DMS53 treated with DMSO at 0.1 percent for 48 hours (cell line): ENCODE data around the gene MACROD2.

Experiments used
- DNase-seq: peaks from one replicate; lab custom pipeline; 2025; ENCODE audit not compliant: unreplicated experiment; lab: John Stamatoyannopoulos, UW

Gene MACROD2

DNA sequence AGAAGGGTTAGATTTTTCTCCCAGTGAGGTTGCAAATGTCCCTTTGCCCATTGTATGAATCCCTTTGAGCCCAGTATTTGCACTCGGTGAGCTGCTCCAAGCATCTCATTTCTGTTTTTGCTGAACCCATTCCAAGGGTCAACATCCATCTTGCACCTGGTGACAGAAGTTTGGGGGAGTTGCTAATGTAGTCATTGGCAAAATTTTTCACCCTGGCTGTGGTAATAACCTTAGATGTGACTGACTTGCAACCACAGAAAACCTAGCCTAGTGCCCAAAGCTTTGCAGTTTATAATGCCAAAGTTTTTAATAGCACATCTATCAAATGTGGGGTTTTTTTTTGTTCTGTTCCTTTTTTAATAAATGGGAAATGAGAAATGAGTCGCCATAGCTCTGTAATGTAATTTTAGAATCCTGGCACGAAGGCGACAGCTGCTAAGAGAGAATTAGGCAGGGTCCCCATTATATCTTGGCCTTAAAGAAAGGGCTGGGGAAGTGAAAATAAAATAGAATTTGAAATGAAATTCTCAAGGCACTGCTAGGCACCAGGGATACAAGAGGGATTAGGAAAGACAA is 1895.2 kb downstream of the MACROD2 start:
- DNase-seq, result no peak

DNA sequence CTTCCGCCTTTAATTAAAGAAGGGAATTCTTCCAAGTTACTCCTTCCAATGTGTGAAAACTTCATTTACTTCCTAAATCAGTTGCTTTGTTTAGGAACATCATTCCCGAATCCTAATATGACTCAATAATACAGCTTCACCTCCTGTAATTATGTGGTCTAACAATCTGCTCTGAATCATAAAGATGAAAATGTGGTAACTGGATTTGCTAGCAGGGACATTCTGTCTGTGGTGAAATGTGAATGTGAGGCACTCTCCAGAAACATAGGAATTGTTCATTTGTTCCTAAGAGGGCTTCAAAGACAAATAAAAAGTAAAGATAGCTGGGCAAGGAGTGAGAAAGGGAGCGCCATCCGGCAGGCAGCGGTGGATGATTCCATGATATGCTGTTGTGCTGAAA is 1899.8 kb downstream of the MACROD2 start:
- DNase-seq, result no peak

DNA sequence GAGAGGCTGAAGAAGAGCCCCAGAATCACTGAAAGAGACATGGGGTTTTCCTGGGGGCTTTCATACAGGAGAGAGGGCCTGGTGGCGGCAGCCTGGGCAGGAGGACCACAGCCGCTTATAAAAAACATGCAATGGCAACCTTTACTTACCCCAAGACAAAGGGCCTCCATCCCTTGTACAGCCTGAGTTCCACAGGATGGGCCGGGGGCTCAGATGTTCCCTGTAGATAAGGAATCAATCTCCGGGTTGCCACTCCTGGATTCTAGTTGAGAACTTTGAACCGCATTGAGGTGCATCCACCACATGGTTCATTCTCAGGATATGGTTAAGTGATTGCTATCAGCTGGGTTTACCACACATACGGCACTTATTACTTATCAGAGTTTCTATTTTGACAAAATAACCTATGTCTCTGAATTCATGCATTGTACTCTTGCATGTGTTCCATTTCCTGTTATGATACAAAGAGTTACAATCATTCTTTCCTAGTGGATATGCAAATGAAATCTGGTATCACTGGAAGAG is 1900.3 kb downstream of the MACROD2 start:
- DNase-seq, result no peak

DNA sequence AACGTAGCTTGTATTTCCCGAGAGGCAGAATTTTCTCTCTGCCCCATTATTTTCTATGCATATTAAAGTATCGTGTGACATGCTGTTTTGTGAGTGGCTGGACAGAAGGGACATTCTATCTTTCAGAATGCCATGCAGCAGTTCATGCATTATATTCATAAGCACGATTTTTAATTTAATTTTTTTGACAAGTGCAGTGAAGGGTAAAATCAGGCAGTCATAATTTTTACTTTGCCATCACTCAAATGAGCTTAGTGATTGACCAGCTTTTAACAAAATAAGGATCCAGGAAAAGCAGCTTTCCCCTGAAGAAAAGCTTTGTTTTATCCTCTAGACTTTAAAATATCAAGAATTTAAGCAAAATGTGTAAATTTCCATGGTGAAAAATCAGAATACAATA is 1904.7 kb downstream of the MACROD2 start:
- no peak for DNase-seq

DNA sequence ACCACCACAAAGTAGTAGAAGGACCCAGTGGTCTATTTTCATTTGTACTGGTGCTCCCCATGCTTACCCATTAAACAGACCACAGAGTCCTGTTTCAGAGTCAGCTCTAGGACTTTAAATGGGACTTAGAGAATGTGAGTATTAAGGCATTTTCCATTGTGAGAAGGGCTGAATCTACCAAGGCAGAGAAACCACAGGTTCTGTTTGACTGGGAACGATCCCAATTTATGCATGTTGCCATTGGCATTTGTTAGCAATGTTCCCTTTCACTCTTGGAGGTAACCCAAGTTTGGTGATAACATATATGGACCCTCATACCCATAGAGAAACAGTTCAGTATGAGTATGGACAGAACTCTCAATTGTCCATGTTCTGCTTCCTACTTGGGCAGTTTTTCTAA is 1905.1 kb downstream of the MACROD2 start:
- DNase-seq, result no peak

DNA sequence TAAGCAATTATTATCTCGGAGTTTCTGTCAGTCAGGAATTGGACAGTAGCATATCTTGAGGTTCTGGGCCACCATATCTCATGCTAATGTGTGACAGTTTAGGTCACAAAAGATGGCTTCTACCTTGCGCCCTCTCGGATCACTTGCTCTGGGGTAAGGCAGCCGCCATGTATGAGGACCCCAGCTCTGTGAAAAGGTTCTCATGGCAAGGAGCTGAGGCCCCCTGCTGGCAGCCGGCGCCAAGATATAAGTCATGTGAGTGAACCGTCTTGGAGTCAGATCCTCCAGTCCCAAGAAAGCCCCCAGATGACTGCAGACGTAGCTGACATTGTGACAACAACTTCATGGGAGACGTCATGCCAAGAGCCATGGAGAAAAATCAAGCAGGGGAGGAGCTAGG is 1907.2 kb downstream of the MACROD2 start:
- no peak for DNase-seq

DNA sequence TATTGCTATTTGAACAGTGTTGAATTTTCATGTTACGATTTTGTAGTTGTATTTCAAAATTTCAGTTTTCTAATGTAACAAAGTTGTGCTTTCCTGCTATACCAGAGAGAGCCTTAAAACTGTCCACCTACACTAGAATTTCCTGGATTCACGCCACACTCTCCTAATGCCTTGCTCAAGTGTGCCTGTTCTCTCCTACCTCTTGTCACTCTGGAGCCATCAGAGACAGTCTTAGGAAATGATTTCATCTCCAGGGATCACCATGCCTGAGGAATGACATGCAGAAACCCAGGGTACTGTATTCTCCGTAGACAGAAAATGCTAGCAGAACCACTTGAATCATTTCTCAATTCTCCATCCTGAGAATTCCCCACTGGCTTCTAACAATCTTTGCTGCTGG is 1910.3 kb downstream of the MACROD2 start:
- no peak for DNase-seq

DNA sequence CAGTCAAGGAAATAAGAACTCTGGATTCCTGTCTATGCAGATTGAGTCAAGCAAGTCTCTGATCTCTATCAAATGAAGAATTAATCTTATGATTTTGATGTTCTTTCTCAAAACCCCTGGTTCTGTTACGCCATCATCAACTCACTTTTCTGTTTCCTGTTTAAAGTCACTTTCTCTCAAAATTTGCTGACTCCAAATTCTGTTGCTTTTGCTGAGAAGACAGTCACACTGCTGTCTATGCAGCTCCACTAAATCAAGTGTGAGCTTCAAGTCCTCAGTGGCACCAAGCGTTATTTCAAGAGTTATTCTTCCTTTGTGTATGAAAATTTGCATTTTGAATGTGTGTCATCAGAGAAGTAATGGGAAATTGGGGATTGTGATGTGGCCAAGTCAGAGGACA is 1914.7 kb downstream of the MACROD2 start:
- no peak for DNase-seq

DNA sequence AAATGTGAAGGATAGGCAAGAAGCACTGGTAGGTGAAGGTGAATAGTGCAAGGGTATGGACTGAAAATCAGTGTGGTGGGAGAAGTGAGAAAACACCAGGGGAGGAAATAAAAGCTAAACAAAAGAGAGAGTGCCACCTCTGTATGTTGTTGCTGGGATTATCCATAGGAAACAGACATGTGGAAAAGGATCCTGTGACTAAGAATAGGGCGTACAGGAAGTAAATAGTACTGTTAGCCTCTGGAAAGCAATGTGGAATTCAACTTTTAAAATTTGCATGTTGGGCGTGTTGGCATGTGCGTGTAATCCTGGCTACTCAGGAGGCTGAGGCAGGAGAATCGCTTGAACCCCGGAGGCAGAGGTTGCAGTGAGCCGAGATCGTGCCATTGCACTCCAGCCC is 1916.3 kb downstream of the MACROD2 start:
- DNase-seq, result no peak

DNA sequence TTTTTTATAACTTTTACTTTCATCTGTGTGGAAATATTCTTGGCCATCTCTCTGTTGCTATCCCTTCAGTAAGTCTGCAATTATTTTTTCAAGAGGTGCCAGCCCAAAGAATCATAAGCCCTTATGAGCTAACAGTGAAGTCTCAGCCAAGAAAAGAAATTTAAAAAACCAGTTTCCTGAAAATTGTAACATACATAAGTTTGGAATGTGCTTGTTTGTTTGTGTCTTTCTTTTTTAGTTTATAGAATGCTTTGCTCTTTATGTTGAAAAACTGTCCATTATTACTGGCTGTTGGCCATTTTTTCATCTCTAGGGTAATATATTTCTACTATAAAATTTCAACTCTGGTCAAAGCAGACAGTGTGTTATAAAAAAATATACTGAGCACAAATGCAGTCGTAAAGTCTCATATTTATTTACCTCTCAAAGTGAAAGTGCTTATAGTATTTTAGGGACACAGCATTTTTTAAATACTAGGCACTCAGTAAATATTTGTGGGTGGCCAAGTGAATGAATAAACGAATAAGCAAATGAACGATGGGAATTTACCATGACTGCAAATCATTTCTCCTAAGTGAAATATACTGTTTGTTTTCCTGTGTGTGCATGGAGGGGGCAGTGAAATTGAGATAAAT is 1918.2 kb downstream of the MACROD2 start:
- DNase-seq, result no peak

DNA sequence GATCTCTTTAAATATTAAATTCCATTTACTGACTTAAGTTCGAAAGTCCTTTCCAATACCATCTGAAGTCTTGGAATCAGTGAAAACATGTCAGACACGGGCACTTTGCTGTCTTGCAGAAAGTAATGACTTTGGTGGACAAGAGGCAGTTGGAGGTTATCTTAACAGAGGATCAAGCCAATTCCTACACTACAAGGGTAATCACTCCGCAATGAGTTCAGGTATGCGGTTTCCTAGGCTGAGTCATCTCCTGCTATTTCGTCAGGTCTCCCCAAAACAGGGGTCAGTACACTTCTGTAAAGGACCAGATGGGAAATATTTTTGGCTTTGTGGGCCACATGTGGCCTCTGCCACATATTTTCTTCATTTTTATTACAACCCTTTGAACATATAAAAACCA is 1921.3 kb downstream of the MACROD2 start:
- DNase-seq, result no peak

DNA sequence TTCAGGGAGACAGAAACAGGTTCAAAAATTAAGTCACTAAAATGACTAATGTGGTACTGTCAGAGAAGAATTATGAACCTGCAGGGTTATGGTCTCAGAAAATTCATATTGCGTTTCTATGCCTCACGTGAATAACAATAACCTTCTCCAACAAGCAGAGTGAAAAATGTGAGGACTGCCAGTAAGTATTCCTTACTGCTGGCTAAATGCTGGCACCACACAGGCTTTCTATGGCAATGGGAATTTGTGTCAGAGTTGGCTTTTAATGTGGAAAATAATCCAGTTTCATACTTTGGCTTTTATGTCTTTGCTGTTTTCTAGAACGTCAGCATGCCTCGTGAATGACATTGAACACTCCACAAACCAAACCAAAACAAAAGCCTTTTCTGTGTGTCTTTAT is 1922.0 kb downstream of the MACROD2 start:
- no peak for DNase-seq

DNA sequence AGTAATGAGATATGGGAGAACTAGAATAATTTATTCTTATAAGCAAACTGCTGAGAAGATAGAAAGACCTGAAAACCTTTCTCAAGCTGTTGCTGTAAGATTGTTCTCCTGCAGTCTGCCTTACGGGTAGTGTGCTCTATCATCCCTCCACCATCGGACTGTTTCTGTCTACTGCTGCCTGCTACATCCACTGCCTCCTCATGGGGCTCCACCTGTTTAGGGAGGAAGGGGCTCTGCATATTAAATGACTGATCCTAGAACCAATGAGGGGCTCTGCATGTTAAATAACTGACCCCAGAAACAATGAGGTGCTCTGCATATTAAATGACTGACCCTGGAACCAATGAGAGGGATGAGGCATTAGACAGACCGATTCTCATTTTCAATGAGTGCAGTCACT is 1923.3 kb downstream of the MACROD2 start:
- DNase-seq, result no peak

DNA sequence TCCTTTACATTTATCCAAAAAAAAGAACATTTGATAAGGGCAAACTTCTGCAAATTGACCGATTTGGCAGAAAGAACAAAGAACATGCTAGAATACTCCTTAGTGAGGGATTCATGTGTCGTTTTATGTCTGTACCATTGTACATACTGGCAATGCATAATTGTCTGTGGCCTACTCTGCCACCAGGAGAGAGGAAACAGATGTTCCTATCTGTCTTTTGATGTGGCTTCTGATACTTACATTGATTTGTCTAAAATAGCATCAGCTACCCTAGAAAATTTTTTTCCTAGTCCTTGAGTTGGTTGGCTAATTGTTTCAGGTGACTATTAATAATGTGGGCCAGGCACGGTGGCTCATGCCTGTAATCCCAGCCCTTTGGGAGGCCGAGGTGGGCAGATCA is 1923.8 kb downstream of the MACROD2 start:
- no peak for DNase-seq

DNA sequence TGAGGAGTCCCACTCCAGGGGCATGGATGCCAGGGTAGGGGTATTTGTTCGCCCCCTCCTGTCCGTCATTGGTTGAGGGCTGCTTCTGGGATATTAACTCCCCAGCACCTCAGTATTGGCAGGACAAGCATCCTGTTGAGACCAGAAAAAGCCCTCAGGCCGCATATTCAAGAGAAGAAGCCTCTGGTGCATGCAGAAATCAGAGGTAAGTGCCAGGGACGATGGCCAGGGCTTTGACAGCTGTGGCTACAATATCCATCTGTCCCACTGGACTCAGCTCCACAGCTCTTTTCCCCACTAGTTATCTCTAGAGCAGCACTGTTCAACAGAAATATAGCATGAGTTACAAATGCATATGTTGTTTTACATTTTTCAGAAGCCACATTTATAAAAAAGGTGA is 1926.6 kb downstream of the MACROD2 start:
- DNase-seq, result no peak

DNA sequence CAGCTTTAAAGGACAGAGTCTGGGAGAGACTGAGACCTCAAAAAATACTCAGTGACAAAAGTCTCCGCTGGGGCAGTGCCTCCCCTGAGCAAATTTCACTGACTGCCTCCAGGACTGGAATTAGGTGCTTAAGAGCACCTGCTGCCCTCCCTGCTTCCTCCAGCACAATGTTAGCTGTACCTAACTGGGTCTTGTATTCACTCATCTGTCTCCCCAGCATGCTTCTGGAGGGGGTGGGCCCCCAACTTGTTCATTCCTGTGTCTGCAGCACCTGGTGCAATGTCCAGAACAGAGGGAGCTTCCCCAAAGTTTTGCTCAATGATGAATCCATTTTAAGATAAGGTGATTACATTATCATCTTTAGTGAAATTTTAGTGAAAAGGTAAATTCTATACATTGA is 1927.2 kb downstream of the MACROD2 start:
- no peak for DNase-seq

DNA sequence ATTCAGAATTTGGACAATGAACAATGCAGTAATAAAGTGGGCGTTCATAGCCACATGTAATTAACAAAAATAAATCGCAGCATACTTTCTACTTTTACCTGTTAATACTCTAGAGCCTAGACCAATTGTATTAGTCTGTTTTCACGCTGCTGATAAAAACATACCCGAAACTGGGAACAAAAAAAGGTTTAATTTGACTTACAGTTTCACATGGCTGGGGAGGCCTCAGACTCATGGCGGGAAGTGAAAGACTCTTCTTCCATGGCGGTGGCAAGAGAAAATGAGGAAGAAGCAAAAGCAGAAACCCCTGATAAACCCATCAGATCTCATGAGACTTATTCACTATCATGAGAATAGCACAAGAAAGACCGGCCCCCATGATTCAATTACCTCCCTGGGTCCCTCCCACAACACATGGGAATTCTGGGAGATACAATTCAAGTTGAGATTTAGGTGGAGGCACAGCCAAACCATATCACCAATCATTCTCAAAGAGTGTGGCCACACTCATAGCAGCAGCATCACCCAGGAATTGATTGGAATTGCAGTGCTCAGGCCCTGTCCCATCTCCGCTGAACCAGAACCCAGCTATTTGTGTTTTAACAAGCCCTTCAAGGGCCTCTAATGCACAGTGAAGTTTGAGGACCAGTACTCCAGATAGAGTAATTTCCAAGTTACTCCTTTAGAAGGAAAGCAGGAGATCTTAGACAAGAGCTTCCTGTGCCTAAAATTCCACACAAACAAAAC is 1927.9 kb downstream of the MACROD2 start:
- DNase-seq, result no peak

DNA sequence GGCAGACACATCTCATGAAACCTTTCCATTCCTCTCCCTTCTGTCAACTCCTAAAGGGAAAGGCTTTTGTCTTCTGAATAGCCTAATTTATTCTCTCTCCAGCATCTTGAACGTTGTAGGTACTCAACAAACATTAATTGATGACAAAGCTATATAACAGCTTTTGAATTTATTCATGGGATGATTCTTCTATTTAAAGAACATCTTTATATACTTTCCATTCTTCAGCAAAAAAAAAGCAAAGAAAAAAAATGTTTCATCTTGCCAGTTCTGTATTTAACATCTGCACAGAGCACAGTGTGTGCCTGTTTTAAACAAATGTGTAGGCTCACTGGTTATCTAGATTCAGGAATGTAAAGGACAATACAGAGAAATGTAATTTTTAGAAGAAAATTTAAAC is 1929.2 kb downstream of the MACROD2 start:
- no peak for DNase-seq

DNA sequence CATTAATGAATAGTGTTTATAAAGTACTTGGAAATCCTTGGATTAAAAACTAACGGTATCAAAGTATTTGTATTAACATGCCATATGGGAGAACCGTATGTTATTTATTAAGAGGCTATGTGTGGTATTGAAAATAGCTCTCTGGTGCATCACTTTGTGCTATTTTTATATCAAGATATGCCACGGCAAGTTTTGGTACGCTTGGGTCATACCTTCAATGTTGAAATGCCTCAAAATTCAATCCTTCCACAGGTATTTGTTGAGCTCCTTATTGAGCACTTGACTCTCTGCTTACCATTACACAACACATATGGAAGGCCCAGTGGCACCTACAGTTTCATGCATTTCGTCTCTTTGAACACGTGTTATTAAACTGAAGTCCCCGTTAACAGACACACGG is 1930.1 kb downstream of the MACROD2 start:
- no peak for DNase-seq

DNA sequence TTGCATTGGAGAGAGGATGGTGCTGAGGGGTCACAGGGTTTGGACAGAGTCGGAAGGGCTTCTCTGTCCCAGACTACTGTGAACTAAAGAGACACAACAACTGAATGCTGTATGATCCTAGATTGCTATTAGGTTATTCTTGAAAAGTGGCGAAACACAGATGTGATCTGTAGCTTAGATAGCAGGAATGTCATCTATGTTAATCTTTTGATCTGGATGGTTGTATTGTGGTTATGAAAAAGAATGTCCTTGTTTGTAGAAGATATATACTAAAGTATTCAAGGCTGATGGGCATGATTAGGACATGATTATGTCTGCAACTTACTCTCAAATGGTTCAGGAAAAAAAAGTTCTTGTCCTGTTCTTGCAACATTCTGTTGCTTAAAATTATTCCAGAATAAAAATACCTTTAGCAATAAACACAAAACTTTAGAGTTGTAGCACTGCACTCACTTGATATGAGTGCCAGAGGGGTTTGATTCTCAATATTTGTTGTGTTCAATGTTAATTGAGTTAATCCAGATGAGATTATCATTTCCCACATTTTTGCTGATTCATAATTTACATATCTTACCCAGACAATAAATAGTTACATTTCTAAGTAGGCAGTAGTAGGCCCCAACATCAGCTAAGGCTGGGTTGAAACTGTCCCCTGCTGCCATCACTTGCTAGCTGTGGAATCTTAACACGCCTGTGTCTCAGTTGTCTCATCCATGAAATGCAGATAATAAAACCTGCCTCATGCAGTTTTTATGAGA is 1932.8 kb downstream of the MACROD2 start:
- DNase-seq, result no peak

DNA sequence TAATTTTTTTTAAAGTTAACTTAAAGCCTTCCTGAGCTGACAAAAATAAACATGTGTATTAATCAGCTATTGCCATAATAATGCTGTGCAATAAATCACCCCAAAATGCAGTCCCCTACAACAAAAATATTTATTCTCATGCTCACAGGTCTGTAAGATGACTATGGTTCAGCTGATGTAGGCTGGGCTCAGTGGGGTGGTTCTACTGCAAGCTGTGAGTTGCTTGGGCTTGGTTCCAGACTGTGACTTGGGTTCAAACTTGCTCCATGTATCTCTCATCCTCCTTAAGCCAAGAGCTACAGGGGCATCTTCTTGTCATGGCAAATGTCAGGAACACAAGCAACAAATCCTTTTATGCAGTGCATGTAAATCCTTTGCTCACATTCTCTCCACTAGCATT is 1933.6 kb downstream of the MACROD2 start:
- no peak for DNase-seq
